ENCODE data around the gene NLGN1.

GRCh38 chr3:173857154-173857553 is 459.6 kb downstream of the NLGN1 start:
- TF ChIP-seq CTCF (IDR thresholded peaks at IDR 0.05) (no peak), POLR2A (IDR thresholded peaks at IDR 0.05) (no peak)

Measured in lower leg skin (tissue), 3 donors.